HCT116 (cell line): ENCODE data around the gene GOLGA5. TPM values are rescaled to one million over a fixed set of nuclear protein-coding genes. Genes with fewer than 3 reads are reported as not detected.

Source experiments
- ATAC-seq: fragments of 200-7000 bp; cut with Tn5 transposase; 2 replicates; pipeline ENCODE4 v1.9.1; 2020; ENCODE audit warnings: mild to moderate bottlenecking, moderate library complexity
- BruUV-seq: library from RNA; stranded (reverse); fragments of 400-500 nt; replicated peaks from 2 replicates; lab custom pipeline; 2021; lab: Mats Ljungman, UMichigan
- CTCF ChIA-PET: fragments of 300-600 bp; sonication (Branson Sonifier 250); formaldehyde crosslinking; loops from one replicate; lab custom pipeline; 2021; ENCODE audit warnings: antibody characterized with exemption; lab: Charles Lee
- POLR2A ChIA-PET: fragments of 300-600, 350-600 bp; sonication (Branson Sonifier 250); formaldehyde crosslinking; loops from one replicate; lab custom pipeline; 2021; ENCODE audit warnings: antibody characterized with exemption; lab: Charles Lee
- RAD21 ChIA-PET, 2 experiments: fragments of 300-600 bp; sonication (Branson Sonifier 250); formaldehyde crosslinking; loops; one replicate each; lab custom pipeline; 2023; ENCODE audit warnings: low total read pairs in 2 of 2; ENCODE audit not compliant: uncharacterized antibody in 2 of 2, unreplicated experiment in 2 of 2, low non-redundant PET in 1 of 2; lab: Charles Lee
- DNase-seq: peaks from one replicate; pipeline ENCODE4 v3.0.0-alpha.2; 2010; ENCODE audit warnings: low read depth, low spot score
- H2AFZ ChIP-seq: fragments of 200-600 bp; shearing (Covaris generic), sonication (generic); 2 replicates; pipeline ENCODE4 v1.6.1; 2017; ENCODE audit warnings: low read depth, mixed run types, mixed read lengths, antibody characterized with exemption, low read length; ENCODE audit not compliant: poor library complexity, severe bottlenecking
- H3K27ac ChIP-seq: 2 replicates; pipeline ENCODE4 v1.5.1; 2012; ENCODE audit warnings: low read depth, low read length
- H3K27me3 ChIP-seq: fragments of 200-600 bp; sonication (generic); 2 replicates; pipeline ENCODE4 v1.6.1; 2016; ENCODE audit warnings: mixed run types, low read length, mixed read lengths; ENCODE audit not compliant: insufficient read depth
- H3K36me3 ChIP-seq, 2 experiments: fragments of 200-500 bp in 1 of 2; fragments of 200-600 bp in 1 of 2; sonication (Bioruptor generic) in 1 of 2; sonication (generic) in 1 of 2; 2 replicates each; pipeline versions ENCODE4 v1.5.1 to v1.6.1; 2014 to 2016; ENCODE audit warnings: low read length in 2 of 2, inconsistent platforms in 1 of 2, mixed read lengths in 1 of 2, mixed run types in 1 of 2; ENCODE audit not compliant: insufficient read depth in 2 of 2, control insufficient read depth in 1 of 2
- H3K4me1 ChIP-seq, 2 experiments: fragments of 200-600 bp in 1 of 2; sonication (generic) in 1 of 2; 2 replicates each; pipeline versions ENCODE4 v1.5.1 to v1.6.1; 2012 to 2017; ENCODE audit warnings: low read length in 2 of 2, inconsistent platforms in 1 of 2, mild to moderate bottlenecking in 1 of 2, mixed read lengths in 1 of 2, mixed run types in 1 of 2, moderate library complexity in 1 of 2; ENCODE audit not compliant: insufficient read depth in 2 of 2, control insufficient read depth in 1 of 2
- H3K4me2 ChIP-seq: fragments of 200-600 bp; sonication (generic); 2 replicates; pipeline ENCODE4 v1.6.1; 2017; ENCODE audit warnings: mixed run types, low read length, mixed read lengths
- H3K4me3 ChIP-seq, 2 experiments: fragments of 200-600 bp in 1 of 2; sonication (generic) in 1 of 2; replicated peaks in 1 of 2; 2 replicates each; pipeline ENCODE4 v1.5.1; 2011 to 2016; ENCODE audit warnings: low read length in 2 of 2, control low read depth in 1 of 2, low read depth in 1 of 2, mild to moderate bottlenecking in 1 of 2, mixed read lengths in 1 of 2, mixed run types in 1 of 2
- H3K79me2 ChIP-seq: fragments of 200-600 bp; sonication (generic); 2 replicates; pipeline ENCODE4 v1.6.1; 2017; ENCODE audit warnings: mild to moderate bottlenecking, mixed run types, low read length, moderate library complexity, mixed read lengths; ENCODE audit not compliant: insufficient read depth
- H3K9ac ChIP-seq: fragments of 200-600 bp; sonication (generic); 2 replicates; pipeline ENCODE4 v1.6.1; 2016; ENCODE audit warnings: low read length, mixed read lengths
- H3K9me2 ChIP-seq: fragments of 200-600 bp; sonication (generic), shearing (Covaris generic); 2 replicates; pipeline ENCODE4 v1.6.1; 2017; ENCODE audit warnings: mixed run types, mild to moderate bottlenecking, moderate library complexity; ENCODE audit not compliant: insufficient read depth
- H3K9me3 ChIP-seq, 2 experiments: fragments of 200-500 bp in 1 of 2; fragments of 200-600 bp in 1 of 2; sonication (Bioruptor generic) in 1 of 2; sonication (generic) in 1 of 2; 2 replicates each; pipeline ENCODE4 v1.6.1; 2014 to 2017; ENCODE audit warnings: low read length in 2 of 2, mixed read lengths in 2 of 2, inconsistent platforms in 1 of 2, low read depth in 1 of 2, mild to moderate bottlenecking in 1 of 2, mixed run types in 1 of 2, moderate library complexity in 1 of 2; ENCODE audit not compliant: control insufficient read depth in 1 of 2, insufficient read depth in 1 of 2
- H4K20me1 ChIP-seq: fragments of 200-600 bp; sonication (generic), shearing (Covaris generic); 2 replicates; pipeline ENCODE4 v1.6.1; 2017; ENCODE audit warnings: mixed run types, mild to moderate bottlenecking, moderate library complexity; ENCODE audit not compliant: insufficient read depth
- CBX3 ChIP-seq: IDR thresholded peaks from 2 replicates; pipeline ENCODE4 v1.6.1; 2012; ENCODE audit warnings: low read depth
- CTCF ChIP-seq, 3 experiments: fragments of 200-600 bp in 1 of 3; sonication (generic) in 1 of 3; IDR thresholded peaks in 2 of 3; conservative IDR thresholded peaks in 1 of 3; 2 replicates each; pipeline ENCODE4 v1.5.1; 2012 to 2017; ENCODE audit warnings: low read depth in 2 of 3, low read length in 2 of 3, antibody characterized with exemption in 1 of 3, borderline replicate concordance in 1 of 3, control low read depth in 1 of 3, mild to moderate bottlenecking in 1 of 3, mixed read lengths in 1 of 3, mixed run types in 1 of 3, moderate library complexity in 1 of 3; ENCODE audit not compliant: insufficient read depth in 1 of 3
- EGR1 ChIP-seq: IDR thresholded peaks from 2 replicates; pipeline ENCODE4 v1.6.1; 2012; ENCODE audit warnings: low read depth
- ELF1 ChIP-seq: IDR thresholded peaks from 2 replicates; pipeline ENCODE4 v1.6.1; 2012; ENCODE audit warnings: low read depth, borderline replicate concordance
- EZH2 ChIP-seq: fragments of 200-600 bp; sonication (generic); IDR thresholded peaks from 2 replicates; pipeline ENCODE4 v1.6.1; 2017; ENCODE audit warnings: antibody characterized with exemption, mixed run types
- EZH2phosphoT487 ChIP-seq: fragments of 200-600 bp; IDR thresholded peaks from 2 replicates; pipeline ENCODE4 v1.6.1; 2018; ENCODE audit warnings: antibody characterized with exemption, borderline replicate concordance
- JUND ChIP-seq: IDR thresholded peaks from 2 replicates; pipeline ENCODE4 v1.6.1; 2012
- POLR2A ChIP-seq: IDR thresholded peaks from 2 replicates; pipeline ENCODE4 v1.7.0; 2011; ENCODE audit warnings: borderline replicate concordance; ENCODE audit not compliant: insufficient read depth, insufficient read length; ENCODE audit errors: extremely low read depth
- POLR2AphosphoS5 ChIP-seq: IDR thresholded peaks from 2 replicates; pipeline ENCODE4 v1.6.1; 2011; ENCODE audit warnings: mild to moderate bottlenecking, low read depth, low read length, moderate library complexity
- RAD21 ChIP-seq: IDR thresholded peaks from 2 replicates; pipeline ENCODE4 v1.6.1; 2012; ENCODE audit warnings: low read depth, mild to moderate bottlenecking
- SIN3A ChIP-seq: IDR thresholded peaks from 2 replicates; pipeline ENCODE4 v1.6.1; 2012; ENCODE audit warnings: low read depth
- TCF7L2 ChIP-seq: IDR thresholded peaks from 2 replicates; pipeline ENCODE4 v1.7.0; 2011; ENCODE audit warnings: borderline replicate concordance, inconsistent platforms; ENCODE audit not compliant: insufficient read depth, insufficient read length; ENCODE audit errors: extremely low read depth
- YY1 ChIP-seq: IDR thresholded peaks from 2 replicates; pipeline ENCODE4 v1.6.1; 2011; ENCODE audit warnings: low read length, low read depth, moderate library complexity, mild to moderate bottlenecking; ENCODE audit not compliant: insufficient replicate concordance; ENCODE audit errors: extremely low read depth
- ZBTB33 ChIP-seq: IDR thresholded peaks from 2 replicates; pipeline ENCODE4 v1.6.1; 2011; ENCODE audit warnings: mild to moderate bottlenecking, low read length, moderate library complexity; ENCODE audit not compliant: insufficient replicate concordance; ENCODE audit errors: extremely low read depth
- ZFX ChIP-seq: fragments of 450-650 bp; IDR thresholded peaks from 2 replicates; pipeline ENCODE4 v1.6.1; 2017
- ZNF274 ChIP-seq: fragments of 200-500 bp; sonication (Bioruptor generic); IDR thresholded peaks from 2 replicates; pipeline ENCODE4 v1.6.1; 2014; ENCODE audit warnings: mild to moderate bottlenecking, low read depth, low read length, inconsistent platforms
- intact Hi-C: fragments of 100-400 bp; cut with micrococcal nuclease; formaldehyde crosslinking; loops from 2 replicates; pipeline ENCODE4 v1.10.0; 2022
- total RNA-seq: library from RNA; stranded (reverse); gene quantifications from one replicate; pipeline ENCODE4 v1.2.1, GENCODE V29; 2021; ENCODE audit not compliant: unreplicated experiment
- TF ChIP-seq, protein P1 (sequence below): IDR thresholded peaks from 2 replicates; pipeline ENCODE4 v1.6.1; 2012
- TF ChIP-seq, protein P2 (sequence below): IDR thresholded peaks from 2 replicates; pipeline ENCODE4 v1.6.1; 2012

GOLGA5 gene
- total RNA-seq, 1 experiment from 2014 or later, result 24.4 TPM

DNA sequence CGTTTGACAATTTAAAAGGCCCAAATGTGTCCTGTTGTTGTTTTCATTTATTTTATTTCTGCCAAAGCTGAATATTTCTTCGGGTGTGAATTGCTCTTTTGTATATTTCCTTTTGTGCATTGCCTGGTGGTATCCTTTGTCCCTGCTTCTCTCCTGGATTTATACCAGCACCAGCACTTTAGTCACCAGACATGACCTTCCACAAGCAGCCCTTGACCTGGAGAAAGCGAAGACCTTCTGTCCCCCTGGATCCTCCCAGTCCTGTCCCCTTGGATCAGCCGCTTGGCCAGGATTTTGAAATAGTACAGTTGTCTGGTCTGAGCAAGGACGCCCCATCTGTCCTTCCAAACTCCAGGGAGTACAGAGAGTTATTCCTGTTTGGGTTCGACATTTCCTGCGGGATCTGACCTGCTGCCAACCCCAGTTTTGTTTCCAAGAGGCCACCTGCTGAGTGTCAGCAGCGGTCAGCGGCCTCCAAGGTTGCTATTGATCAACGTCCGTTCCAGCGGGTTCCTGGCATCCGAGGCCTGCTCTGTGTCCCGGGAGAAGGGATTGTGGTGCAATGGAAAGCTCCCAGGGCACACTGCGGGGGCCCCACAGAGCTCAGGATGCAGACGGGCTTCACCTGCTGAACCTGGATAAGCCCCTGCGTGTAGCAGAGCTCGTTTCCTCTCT is 83.8 kb downstream of the GOLGA5 start (continued):
- TF ChIP-seq CTCF (IDR thresholded peaks at IDR 0.05 in 2 of 3, conservative IDR thresholded peaks at IDR 0.05 in 1 of 3; ENCODE audit: borderline replicate concordance in 1 of 3, insufficient read depth in 1 of 3, low read depth in 2 of 3, low read length in 2 of 3) (no peak), ZNF274 (no peak), RAD21 (no peak)

DNA sequence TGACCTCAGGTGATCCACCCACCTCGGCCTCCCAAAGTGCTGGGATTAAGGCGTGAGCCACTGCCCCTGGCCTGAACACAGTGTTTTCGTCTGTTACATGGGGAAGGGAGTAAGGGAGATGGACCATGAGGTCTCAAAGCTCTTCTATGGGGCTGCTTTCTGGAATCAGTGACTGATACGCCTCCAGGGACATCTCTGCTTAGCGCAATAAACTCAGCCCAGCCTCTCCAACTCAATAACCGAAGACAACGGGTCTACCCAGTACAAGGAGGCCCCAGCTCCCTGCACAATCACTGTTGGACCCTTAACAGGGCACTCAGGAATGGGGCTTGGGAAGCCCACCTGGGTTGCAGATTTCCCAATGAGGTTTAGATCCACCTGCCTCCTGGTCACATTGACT is 86.2 kb downstream of the GOLGA5 start:
- no peak overlapping the region for H3K4me2 ChIP-seq
- no peak for DNase-seq
- CTCF ChIA-PET, result interaction anchor here (1.0 to 1.5 kb wide), 5 partner anchors 67 to 339 kb away, joined by 3 to 5 read pairs (median 5); partner anchors contain the start of gene ITPK1
- no peak for TF ChIP-seq POLR2A
- TF ChIP-seq YY1, result no peak
- no peak for TF ChIP-seq EZH2
- no peak for TF ChIP-seq ZBTB33
- TF ChIP-seq SIN3A, result no peak
- no peak for TF ChIP-seq EZH2phosphoT487
- TF ChIP-seq CBX3, result no peak
- TF ChIP-seq, protein P1, sequence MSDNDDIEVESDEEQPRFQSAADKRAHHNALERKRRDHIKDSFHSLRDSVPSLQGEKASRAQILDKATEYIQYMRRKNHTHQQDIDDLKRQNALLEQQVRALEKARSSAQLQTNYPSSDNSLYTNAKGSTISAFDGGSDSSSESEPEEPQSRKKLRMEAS, result no peak
- TF ChIP-seq ELF1, result no peak
- no peak for TF ChIP-seq POLR2AphosphoS5
- TF ChIP-seq EGR1, result no peak
- TF ChIP-seq TCF7L2, result no peak
- TF ChIP-seq CTCF (IDR thresholded peaks at IDR 0.05 in 2 of 3, conservative IDR thresholded peaks at IDR 0.05 in 1 of 3; ENCODE audit: borderline replicate concordance in 1 of 3, insufficient read depth in 1 of 3, low read depth in 2 of 3, low read length in 2 of 3), result no peak
- TF ChIP-seq ZNF274, result no peak
- TF ChIP-seq, protein P2, sequence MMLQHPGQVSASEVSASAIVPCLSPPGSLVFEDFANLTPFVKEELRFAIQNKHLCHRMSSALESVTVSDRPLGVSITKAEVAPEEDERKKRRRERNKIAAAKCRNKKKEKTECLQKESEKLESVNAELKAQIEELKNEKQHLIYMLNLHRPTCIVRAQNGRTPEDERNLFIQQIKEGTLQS, result no peak
- TF ChIP-seq JUND, result no peak
- no peak for TF ChIP-seq ZFX

More for the DNA sequence above, 86.2 kb downstream of the GOLGA5 start:
- Histone ChIP-seq H3K79me2 (no peaks in the 10 kb centered on the region), H3K9me2 (no peaks in the 10 kb centered on the region), H3K9ac (no peak overlapping the region), H3K27me3 (peaks cover 4% of the 10 kb centered on the region), H3K4me1 (no peaks in the 10 kb centered on the region; a peak in 2 of 4 replicates), H3K36me3 (no peaks in the 10 kb centered on the region), H4K20me1 (no peaks in the 10 kb centered on the region), H3K4me3 (no peak overlapping the region), H3K27ac (no peak overlapping the region), H3K9me3 (no peaks in the 10 kb centered on the region), H2AFZ (no peak overlapping the region)
- RAD21 ChIA-PET, result no interaction called here
- intact Hi-C loops, result loop anchor here (2.0 kb wide), 1 partner anchor 338 kb away; no protein-coding TSS in a partner anchor
- POLR2A ChIA-PET, result no interaction called here
- ATAC-seq, result peak; percentile 29; the same call in 1 of the 2 replicates
- no TSS peak for BruUV-seq
